Lung (tissue), 12 donors: ENCODE measurements around the gene OMG. TPM values are rescaled to one million over a fixed set of nuclear protein-coding genes. Genes with fewer than 3 reads are reported as not detected.

ENCODE experiments used
- ATAC-seq: fragments of 200-7000 bp; cut with Tn5 transposase; one replicate; pipeline ENCODE4 v1.9.1; 2020; ENCODE audit warnings: moderate number of reproducible peaks; ENCODE audit not compliant: insufficient read depth, low FRiP score
- DNase-seq, 3 donors: peaks; one replicate each; pipeline ENCODE4 v3.0.0-alpha.2; 2013 to 2017
- H3K27ac ChIP-seq, 2 donors: one replicate each; pipeline ENCODE4 v1.5.1; 2013; ENCODE audit warnings: mild to moderate bottlenecking in 2 of 2, moderate library complexity in 2 of 2, control low read depth in 1 of 2, inconsistent platforms in 1 of 2, low read depth in 1 of 2, low read length in 1 of 2
- H3K27me3 ChIP-seq, 3 donors: one replicate each; pipeline ENCODE4 v1.5.1; 2013; ENCODE audit warnings: low read length in 2 of 3; ENCODE audit not compliant: control insufficient read depth in 3 of 3, insufficient read depth in 3 of 3
- H3K36me3 ChIP-seq, 4 donors: one replicate each; pipeline ENCODE4 v1.5.1; 2013; ENCODE audit warnings: low read length in 4 of 4, mild to moderate bottlenecking in 1 of 4, moderate library complexity in 1 of 4; ENCODE audit not compliant: control insufficient read depth in 4 of 4, insufficient read depth in 4 of 4
- H3K4me1 ChIP-seq, 5 donors: one replicate each; pipeline ENCODE4 v1.5.1; 2013; ENCODE audit warnings: low read length in 5 of 5, mild to moderate bottlenecking in 2 of 5, moderate library complexity in 1 of 5; ENCODE audit not compliant: control insufficient read depth in 5 of 5, insufficient read depth in 5 of 5
- H3K4me3 ChIP-seq: one replicate; pipeline ENCODE4 v1.5.1; 2013; ENCODE audit warnings: mild to moderate bottlenecking, control low read depth, moderate library complexity
- H3K9ac ChIP-seq, 2 donors: one replicate each; pipeline ENCODE4 v1.5.1; 2013; ENCODE audit warnings: low read length in 2 of 2, control low read depth in 1 of 2; ENCODE audit not compliant: insufficient read depth in 1 of 2
- H3K9me3 ChIP-seq, 4 donors: one replicate each; pipeline ENCODE4 v1.5.1; 2013; ENCODE audit warnings: low read length in 3 of 4, mild to moderate bottlenecking in 1 of 4, moderate library complexity in 1 of 4; ENCODE audit not compliant: control insufficient read depth in 4 of 4, insufficient read depth in 3 of 4
- WGBS, 2 donors: extraction: QIAGEN DNeasy Blood & Tissue Kit; methylation state at CpG; one replicate each; pipeline ENCODE4 v1.1.7; 2013; 5-methylcytosine and 5-hydroxymethylcytosine counted together
- polyA plus RNA-seq, 2 donors: library from polyadenylated mRNA; stranded (reverse); fragments of 200-250 nt; gene quantifications; one replicate each; pipeline ENCODE4 v1.2.1, GENCODE V29; 2013
- total RNA-seq, 2 donors: library from RNA; depleted of rRNA in 1 of 2; stranded (reverse); fragments of >200 nt in 1 of 2; gene quantifications; one replicate each; pipeline ENCODE4 v1.2.1, GENCODE V29; 2014 to 2021
- TF ChIP-seq, protein P1 (sequence below): IDR thresholded peaks from 2 replicates; pipeline ENCODE4 v1.5.1; 2012; ENCODE audit warnings: mild to moderate bottlenecking; ENCODE audit errors: control extremely low read depth, extremely low read depth
- donor health status: control.
- donor health status: control.
- donor health status: Bipolar disorder and iron deficiency.
- donor health status: healthy.
- donor health status: DM: yes; HTN: yes; CAD: no.

OMG gene
- total and polyA plus RNA-seq, 4 donors, result 16.5 to 41.6 (median 31.0) TPM

DNA sequence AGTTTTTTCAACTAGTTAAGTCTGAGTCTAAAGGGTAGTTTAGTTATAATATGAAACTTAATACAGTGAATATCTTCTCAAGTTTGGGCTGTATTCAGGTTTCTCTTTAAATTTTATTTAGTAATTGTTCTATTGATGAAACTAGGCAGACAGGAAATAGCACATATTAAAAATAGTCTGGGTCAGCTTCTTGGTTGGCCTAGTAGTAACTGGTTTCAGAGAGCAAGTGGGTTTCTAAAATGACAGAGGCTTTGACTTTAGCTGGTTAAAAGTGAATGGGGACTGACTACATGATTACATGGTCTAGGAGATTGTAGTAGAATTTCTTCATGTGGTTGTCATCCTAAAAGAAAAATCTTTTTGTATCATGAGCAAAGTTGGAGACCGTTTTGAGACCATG is 46.8 kb downstream of the OMG start:
- peaks cover 0 to 14% (median 4%) of the 10 kb centered on the region in 4 donors for H3K36me3 ChIP-seq
- no peaks in the 10 kb centered on the region for H3K4me1 ChIP-seq
- no peak overlapping the region for H3K4me3 ChIP-seq
- ATAC-seq, result no peak
- 77 to 81% methylated on average over 1 of the region's 1 CpG for WGBS, 2 donors
- H3K27me3 ChIP-seq, result no peaks in the 10 kb centered on the region
- no peak overlapping the region for H3K27ac ChIP-seq
- TF ChIP-seq, protein P1, sequence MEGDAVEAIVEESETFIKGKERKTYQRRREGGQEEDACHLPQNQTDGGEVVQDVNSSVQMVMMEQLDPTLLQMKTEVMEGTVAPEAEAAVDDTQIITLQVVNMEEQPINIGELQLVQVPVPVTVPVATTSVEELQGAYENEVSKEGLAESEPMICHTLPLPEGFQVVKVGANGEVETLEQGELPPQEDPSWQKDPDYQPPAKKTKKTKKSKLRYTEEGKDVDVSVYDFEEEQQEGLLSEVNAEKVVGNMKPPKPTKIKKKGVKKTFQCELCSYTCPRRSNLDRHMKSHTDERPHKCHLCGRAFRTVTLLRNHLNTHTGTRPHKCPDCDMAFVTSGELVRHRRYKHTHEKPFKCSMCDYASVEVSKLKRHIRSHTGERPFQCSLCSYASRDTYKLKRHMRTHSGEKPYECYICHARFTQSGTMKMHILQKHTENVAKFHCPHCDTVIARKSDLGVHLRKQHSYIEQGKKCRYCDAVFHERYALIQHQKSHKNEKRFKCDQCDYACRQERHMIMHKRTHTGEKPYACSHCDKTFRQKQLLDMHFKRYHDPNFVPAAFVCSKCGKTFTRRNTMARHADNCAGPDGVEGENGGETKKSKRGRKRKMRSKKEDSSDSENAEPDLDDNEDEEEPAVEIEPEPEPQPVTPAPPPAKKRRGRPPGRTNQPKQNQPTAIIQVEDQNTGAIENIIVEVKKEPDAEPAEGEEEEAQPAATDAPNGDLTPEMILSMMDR, result no peak
- H3K9me3 ChIP-seq, result no peaks in the 10 kb centered on the region
- no peak overlapping the region for H3K9ac ChIP-seq
- peak in 1 of 3 donors; percentile 8 for DNase-seq

DNA sequence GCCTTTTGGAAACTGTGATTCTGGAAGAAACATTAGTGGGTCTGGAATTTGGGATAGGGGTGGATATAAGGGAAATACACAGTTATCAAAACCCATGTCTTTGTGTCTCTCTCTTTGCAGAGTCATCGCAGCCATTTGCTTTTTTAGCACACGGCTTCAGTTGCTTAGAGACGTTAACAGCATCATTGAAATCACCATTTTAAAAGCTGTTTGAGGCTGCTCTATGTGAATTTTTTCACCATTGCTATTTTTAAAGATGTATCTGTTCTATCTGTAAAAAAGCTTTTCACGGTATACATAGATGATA is 47.3 kb downstream of the OMG start:
- DNase-seq, result no peak
- no peaks in the 10 kb centered on the region for H3K27me3 ChIP-seq
- 86 to 89% methylated on average over 4 of the region's 4 CpGs for WGBS, 2 donors
- no peaks in the 10 kb centered on the region for H3K9me3 ChIP-seq
- no peak for ATAC-seq
- no peak overlapping the region for H3K9ac ChIP-seq
- no peaks in the 10 kb centered on the region for H3K4me1 ChIP-seq
- TF ChIP-seq, protein P1, result no peak
- no peak overlapping the region for H3K27ac ChIP-seq
- H3K36me3 ChIP-seq, result peaks cover 1 to 17% (median 6%) of the 10 kb centered on the region in 4 donors
- H3K4me3 ChIP-seq, result no peak overlapping the region

DNA sequence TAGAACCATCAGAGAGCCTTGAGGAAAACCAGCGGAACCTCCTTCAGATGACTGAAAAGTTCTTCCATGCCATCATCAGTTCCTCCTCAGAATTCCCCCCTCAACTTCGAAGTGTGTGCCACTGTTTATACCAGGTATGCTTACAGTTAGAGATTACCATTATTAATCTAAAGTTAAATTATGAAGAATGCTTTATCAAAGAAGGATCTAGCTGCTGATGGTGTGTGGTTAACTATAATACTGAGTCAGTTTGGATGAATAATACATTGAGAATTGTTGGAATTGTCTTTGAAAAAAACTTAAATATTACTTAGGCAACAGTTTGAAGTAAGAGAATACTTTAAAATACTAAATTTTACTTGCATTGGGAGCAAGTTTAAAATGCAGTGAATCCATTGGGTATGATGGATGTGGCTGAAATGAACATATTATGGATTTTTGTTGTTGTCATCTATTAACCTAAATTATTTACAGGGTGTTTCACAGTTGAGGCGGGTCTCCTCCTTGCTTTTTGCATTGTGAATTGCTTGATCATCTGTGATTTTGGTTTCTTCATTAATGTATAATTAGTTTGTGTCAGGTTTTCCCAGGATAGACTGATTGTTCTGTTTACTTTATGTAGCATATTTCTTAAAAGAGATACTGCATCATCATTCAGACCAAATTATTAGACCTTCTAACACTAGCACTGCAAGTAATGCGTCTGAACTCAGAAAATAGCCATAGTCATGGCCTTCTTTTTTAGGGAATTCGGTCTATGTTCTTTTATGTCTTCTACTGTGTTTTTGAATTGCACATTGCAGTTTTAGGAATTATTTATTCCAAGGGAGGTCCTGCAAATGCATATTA is 47.8 kb downstream of the OMG start:
- DNase-seq (no peak), ATAC-seq (no peak)
- peaks cover 2 to 21% (median 6%) of the 10 kb centered on the region in 4 donors for H3K36me3 ChIP-seq
- no peak overlapping the region for H3K9ac ChIP-seq
- 95 to 98% methylated on average over 5 of the region's 5 CpGs for WGBS, 2 donors
- no peak overlapping the region for H3K27ac ChIP-seq
- peaks cover 0 to 1% (median 0%) of the 10 kb centered on the region in 4 donors for H3K9me3 ChIP-seq
- H3K4me3 ChIP-seq, result no peak overlapping the region
- peaks cover 0 to 2% (median 0%) of the 10 kb centered on the region in 5 donors for H3K4me1 ChIP-seq
- TF ChIP-seq, protein P1, result no peak
- no peaks in the 10 kb centered on the region for H3K27me3 ChIP-seq

Other genes starting within 250 kb of the OMG start
- gene NF1, start 202.3 kb downstream of the OMG start, total RNA-seq, result 100 to 1,000 TPM in 1 of 2 donors, 10 to 100 TPM in 1; 41.7 to 116 TPM
- 1 to 10 TPM; 8.4 to 9.2 TPM for gene NF1, start 202.3 kb downstream of the OMG start, polyA plus RNA-seq
- gene EVI2B, start 16.8 kb upstream of the OMG start, total RNA-seq, result 10 to 100 TPM in 1 of 2 donors, 1 to 10 TPM in 1; 8.1 to 28.2 TPM
- 10 to 100 TPM; 27.7 to 86.9 TPM for gene EVI2B, start 16.8 kb upstream of the OMG start, polyA plus RNA-seq
- 10 to 100 TPM in 1 of 2 donors, 1 to 10 TPM in 1; 8.9 to 15.4 TPM for gene EVI2A, start 24.4 kb upstream of the OMG start, total RNA-seq
- gene EVI2A, start 24.4 kb upstream of the OMG start, polyA plus RNA-seq, result 10 to 100 TPM; 17.1 to 44.9 TPM
- 10 to 100 TPM; 16.8 to 19.1 TPM for gene RAB11FIP4, start 94.4 kb upstream of the OMG start, total RNA-seq
- gene RAB11FIP4, start 94.4 kb upstream of the OMG start, polyA plus RNA-seq, result 1 to 10 TPM; 5.2 to 8.9 TPM